GM12878 (cell line): Measurements from ENCODE around the gene PXMP2. TPM values are rescaled to one million over a fixed set of nuclear protein-coding genes. Genes with fewer than 3 reads are reported as not detected.

Source experiments
- ATAC-seq: fragments of 200-7000 bp; cut with Tn5 transposase; 3 replicates; pipeline ENCODE4 v1.9.1; 2020; ENCODE audit warnings: mild to moderate bottlenecking, moderate library complexity
- BruUV-seq: library from RNA; stranded (reverse); fragments of 400-500 nt; replicated peaks from 2 replicates; lab custom pipeline; 2021; lab: Mats Ljungman, UMichigan
- CTCF ChIA-PET: fragments of 300-600 bp; sonication (Branson Sonifier 250); formaldehyde crosslinking; extraction: SDS; loops from one replicate; lab custom pipeline; 2021; ENCODE audit warnings: inconsistent platforms; lab: Yijun Ruan, JAX
- POLR2A ChIA-PET: fragments of 350-600 bp; formaldehyde crosslinking; extraction: SDS; loops from one replicate; lab custom pipeline; 2021; ENCODE audit warnings: inconsistent platforms; lab: Charles Lee
- RAD21 ChIA-PET: fragments of 300-600 bp; sonication (Branson Sonifier 250); formaldehyde crosslinking; loops from one replicate; lab custom pipeline; 2023; ENCODE audit warnings: antibody characterized with exemption; ENCODE audit not compliant: unreplicated experiment; lab: Charles Lee
- SMC1A ChIA-PET: fragments of 300-600 bp; sonication (Branson Sonifier 250); formaldehyde crosslinking; loops from one replicate; lab custom pipeline; 2023; ENCODE audit not compliant: unreplicated experiment, uncharacterized antibody; lab: Charles Lee
- DNase-seq: peaks from one replicate; pipeline ENCODE4 v3.0.0-alpha.2; 2011; ENCODE audit warnings: low read depth, low spot score
- FAIRE-seq: peaks from 3 replicates; lab custom pipeline; 2011; peaks lifted over from hg19 to GRCh38; lab: Jason Lieb, UNC
- H2AFZ ChIP-seq: 2 replicates; pipeline ENCODE4 v1.6.0; 2011; ENCODE audit warnings: low read depth, low read length, control low read depth; ENCODE audit not compliant: control insufficient read depth
- H3K27ac ChIP-seq: 2 replicates; pipeline ENCODE4 v1.5.1; 2011; ENCODE audit warnings: control low read depth; ENCODE audit not compliant: control insufficient read depth, insufficient read depth
- H3K27me3 ChIP-seq, 2 experiments: replicated peaks in 1 of 2; 2 replicates each; pipeline versions ENCODE4 v1.6.0 to v1.6.1; 2011; ENCODE audit warnings: low read length in 1 of 2; ENCODE audit not compliant: control insufficient read depth in 2 of 2, insufficient read depth in 2 of 2
- H3K36me3 ChIP-seq, 2 experiments: 2 replicates each; pipeline ENCODE4 v1.5.1; 2011; ENCODE audit warnings: low read length in 1 of 2; ENCODE audit not compliant: control insufficient read depth in 2 of 2, insufficient read depth in 2 of 2
- H3K4me1 ChIP-seq: 2 replicates; pipeline ENCODE4 v1.6.1; 2011; ENCODE audit warnings: mild to moderate bottlenecking, low read length, moderate library complexity, mixed read lengths; ENCODE audit not compliant: control insufficient read depth, insufficient read depth
- H3K4me2 ChIP-seq: 2 replicates; pipeline ENCODE4 v1.6.0; 2011; ENCODE audit warnings: control low read depth; ENCODE audit not compliant: control insufficient read depth, insufficient read depth
- H3K4me3 ChIP-seq: fragments of 200-600 bp; sonication (generic); 2 replicates; pipeline ENCODE4 v1.5.1; 2016
- H3K79me2 ChIP-seq: 2 replicates; pipeline ENCODE4 v1.6.0; 2011; ENCODE audit warnings: low read length; ENCODE audit not compliant: control insufficient read depth, insufficient read depth
- H3K9ac ChIP-seq: 2 replicates; pipeline ENCODE4 v1.8.0; 2011; ENCODE audit warnings: low read length, control low read depth, mixed read lengths; ENCODE audit not compliant: control insufficient read depth, insufficient read depth
- H3K9me3 ChIP-seq: replicated peaks from 3 replicates; pipeline ENCODE4 v1.5.1; 2011; ENCODE audit warnings: mild to moderate bottlenecking, low read length; ENCODE audit not compliant: control insufficient read depth, insufficient read depth
- H4K20me1 ChIP-seq: 2 replicates; pipeline ENCODE4 v1.6.0; 2011; ENCODE audit not compliant: control insufficient read depth, insufficient read depth
- MEF2A ChIP-seq: IDR thresholded peaks from 2 replicates; pipeline ENCODE4 v1.6.1; 2011; ENCODE audit warnings: low read depth, mild to moderate bottlenecking, low read length, moderate library complexity; ENCODE audit not compliant: insufficient read depth
- RBBP5 ChIP-seq: fragments of 200-600 bp; sonication (generic); conservative IDR thresholded peaks from 2 replicates; pipeline ENCODE4 v1.6.1; 2016
- YY1 ChIP-seq: IDR thresholded peaks from 2 replicates; pipeline ENCODE4 v1.6.1; 2011; ENCODE audit warnings: low read depth, mild to moderate bottlenecking, low read length
- ZNF217 ChIP-seq: fragments of 450-650 bp; IDR thresholded peaks from 2 replicates; pipeline ENCODE4 v1.6.1; 2017; ENCODE audit warnings: antibody characterized with exemption, mild to moderate bottlenecking
- ZNF384 ChIP-seq: IDR thresholded peaks from 2 replicates; pipeline ENCODE4 v1.6.1; 2012; ENCODE audit warnings: low read depth, mild to moderate bottlenecking, low read length, improper control_type of control experiment, borderline replicate concordance
- ZZZ3 ChIP-seq: IDR thresholded peaks from 2 replicates; pipeline ENCODE4 v1.6.1; 2011; ENCODE audit warnings: low read depth; ENCODE audit not compliant: control insufficient read depth, insufficient read length
- WGBS: methylation state at CpG from one replicate; pipeline ENCODE4 v1.1.6; 2016; ENCODE audit warnings: low lambda C conversion rate; ENCODE audit not compliant: insufficient replicate concordance, insufficient coverage; ENCODE audit errors: missing lambda C conversion rate; 5-methylcytosine and 5-hydroxymethylcytosine counted together
- in situ Hi-C: fragments of 300-500 bp; cut with MboI; formaldehyde crosslinking; loops from 9 replicates; pipeline ENCODE4 v1.14.3; 2018; ENCODE audit warnings: mixed read lengths
- intact Hi-C: fragments of 100-400 bp; cut with micrococcal nuclease; formaldehyde crosslinking; loops from one replicate; pipeline ENCODE4 v1.14.2; 2022; ENCODE audit not compliant: unreplicated experiment
- polyA plus RNA-seq, 11 experiments: library from polyadenylated mRNA; depleted of rRNA in 4 of 11; unstranded in 6 of 11; stranded (reverse) in 5 of 11; fragments of >200 nt; fragmentation: Nextera tagmentation in 4 of 11; fragmentation: Illumina TruSeq in 1 of 11; extraction: Ambion mirVana in 4 of 11; extraction: Trizol in 1 of 11; gene quantifications; 1 replicate in 1 of 11; 2 replicates in 10 of 11; pipeline versions ENCODE4 v1.2.1 to v1.2.3, GENCODE V29; 2011 to 2016; ENCODE audit warnings: inconsistent platforms in 2 of 11, missing spikeins in 2 of 11, low read depth in 1 of 11
- total RNA-seq, 4 experiments: library from RNA; depleted of rRNA in 3 of 4; stranded (reverse); fragments of >200 nt in 3 of 4; fragmentation: Illumina TruSeq in 1 of 4; extraction: Trizol in 1 of 4; gene quantifications; 2 replicates each; pipeline versions ENCODE4 v1.2.1 to v1.2.3, GENCODE V29; 2013 to 2021
- TF ChIP-seq, protein P1 (sequence below): fragments of 450-650 bp; IDR thresholded peaks from 2 replicates; pipeline ENCODE4 v1.6.1; 2017; ENCODE audit warnings: borderline replicate concordance
- TF ChIP-seq, protein P2 (sequence below): fragments of 450-650 bp; IDR thresholded peaks from 2 replicates; pipeline ENCODE4 v1.6.1; 2018; ENCODE audit warnings: borderline replicate concordance, mild to moderate bottlenecking; ENCODE audit not compliant: partially characterized antibody

Gene PXMP2
- total and polyA plus RNA-seq, 10 of the 15 experiments (the other 5 are each of a cell fraction or from before 2014, with no cell fraction given), result 4.0 to 97.8 (median 42.0) TPM

DNA sequence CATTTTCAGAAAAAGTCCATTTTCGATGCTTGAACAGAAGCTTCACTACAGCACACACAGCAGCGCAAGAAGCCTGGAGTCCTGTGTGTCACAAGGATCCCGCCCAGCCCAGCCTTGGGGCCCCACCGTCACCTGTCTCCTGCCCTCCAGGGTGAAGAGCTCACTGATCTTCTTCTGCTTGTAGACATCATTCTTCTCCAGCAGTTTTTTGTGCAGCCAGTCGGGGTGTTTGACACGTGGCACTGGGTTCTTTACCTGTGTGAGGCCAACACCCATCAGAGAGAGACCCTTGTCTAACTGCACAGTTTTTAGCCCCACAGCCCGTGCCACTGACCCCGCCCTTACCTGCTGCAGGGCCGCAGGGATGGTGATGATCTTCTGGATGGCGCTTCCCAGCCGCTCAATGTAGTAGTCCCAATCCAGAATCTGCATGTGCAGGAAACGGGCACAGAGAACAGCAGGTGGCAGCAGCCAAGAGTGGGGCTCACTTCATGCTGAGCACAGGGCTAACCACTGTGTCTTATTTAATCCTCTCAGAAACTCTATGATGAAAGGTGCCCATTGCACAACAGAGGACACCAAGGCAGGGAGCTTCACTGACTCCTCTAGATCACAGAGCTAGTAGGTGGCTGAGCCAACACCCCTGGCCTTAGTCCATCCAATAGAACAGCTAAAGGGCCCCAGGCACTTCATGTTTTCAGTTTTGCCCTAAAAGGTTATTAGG lies 30.2 kb upstream of the PXMP2 start:
- BruUV-seq, result no TSS peak
- H3K27me3 ChIP-seq, result no peaks in the 10 kb centered on the region
- no peak overlapping the region for H3K4me2 ChIP-seq
- no peak for DNase-seq
- intact Hi-C loops (no loop called here), in situ Hi-C loops (no loop called here)
- 95% methylated on average over 12 of the region's 12 CpGs for WGBS
- ChIA-PET SMC1A (no interaction called here), CTCF (interaction anchor here (0.6 to 1.1 kb wide), 2 partner anchors 12 to 438 kb away, joined by 3 read pairs; no protein-coding TSS in a partner anchor), RAD21 (no interaction called here), POLR2A (interaction anchor here (0.6 kb wide), 1 partner anchor 30 kb away, joined by 4 read pairs; the partner anchor contains the start of gene POLE)
- no peaks in the 10 kb centered on the region for H4K20me1 ChIP-seq
- no peak overlapping the region for H2AFZ ChIP-seq
- FAIRE-seq, result no peak
- H3K9me3 ChIP-seq, result no peaks in the 10 kb centered on the region
- TF ChIP-seq ZZZ3 (no peak), RBBP5 (no peak), ZNF217 (no peak), MEF2A (no peak), YY1 (no peak), ZNF384 (no peak)
- TF ChIP-seq, protein P1, sequence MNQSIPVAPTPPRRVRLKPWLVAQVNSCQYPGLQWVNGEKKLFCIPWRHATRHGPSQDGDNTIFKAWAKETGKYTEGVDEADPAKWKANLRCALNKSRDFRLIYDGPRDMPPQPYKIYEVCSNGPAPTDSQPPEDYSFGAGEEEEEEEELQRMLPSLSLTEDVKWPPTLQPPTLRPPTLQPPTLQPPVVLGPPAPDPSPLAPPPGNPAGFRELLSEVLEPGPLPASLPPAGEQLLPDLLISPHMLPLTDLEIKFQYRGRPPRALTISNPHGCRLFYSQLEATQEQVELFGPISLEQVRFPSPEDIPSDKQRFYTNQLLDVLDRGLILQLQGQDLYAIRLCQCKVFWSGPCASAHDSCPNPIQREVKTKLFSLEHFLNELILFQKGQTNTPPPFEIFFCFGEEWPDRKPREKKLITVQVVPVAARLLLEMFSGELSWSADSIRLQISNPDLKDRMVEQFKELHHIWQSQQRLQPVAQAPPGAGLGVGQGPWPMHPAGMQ, result no peak
- TF ChIP-seq, protein P2, sequence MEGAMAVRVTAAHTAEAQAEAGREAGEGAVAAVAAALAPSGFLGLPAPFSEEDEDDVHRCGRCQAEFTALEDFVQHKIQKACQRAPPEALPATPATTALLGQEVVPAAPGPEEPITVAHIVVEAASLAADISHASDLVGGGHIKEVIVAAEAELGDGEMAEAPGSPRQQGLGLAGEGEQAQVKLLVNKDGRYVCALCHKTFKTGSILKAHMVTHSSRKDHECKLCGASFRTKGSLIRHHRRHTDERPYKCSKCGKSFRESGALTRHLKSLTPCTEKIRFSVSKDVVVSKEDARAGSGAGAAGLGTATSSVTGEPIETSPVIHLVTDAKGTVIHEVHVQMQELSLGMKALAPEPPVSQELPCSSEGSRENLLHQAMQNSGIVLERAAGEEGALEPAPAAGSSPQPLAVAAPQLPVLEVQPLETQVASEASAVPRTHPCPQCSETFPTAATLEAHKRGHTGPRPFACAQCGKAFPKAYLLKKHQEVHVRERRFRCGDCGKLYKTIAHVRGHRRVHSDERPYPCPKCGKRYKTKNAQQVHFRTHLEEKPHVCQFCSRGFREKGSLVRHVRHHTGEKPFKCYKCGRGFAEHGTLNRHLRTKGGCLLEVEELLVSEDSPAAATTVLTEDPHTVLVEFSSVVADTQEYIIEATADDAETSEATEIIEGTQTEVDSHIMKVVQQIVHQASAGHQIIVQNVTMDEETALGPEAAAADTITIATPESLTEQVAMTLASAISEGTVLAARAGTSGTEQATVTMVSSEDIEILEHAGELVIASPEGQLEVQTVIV, result no peak
- ATAC-seq, result no peak
- peaks cover 27 to 39% of the 10 kb centered on the region in 2 experiments; a peak in 3 of 4 replicates for H3K36me3 ChIP-seq
- H3K9ac ChIP-seq, result no peak overlapping the region
- H3K4me3 ChIP-seq, result no peak overlapping the region
- H3K27ac ChIP-seq, result no peak overlapping the region
- no peaks in the 10 kb centered on the region for H3K79me2 ChIP-seq
- H3K4me1 ChIP-seq, result no peaks in the 10 kb centered on the region
